GM21390 (cell line): ENCODE measurements around the gene SLC39A11.

Experiments
- ATAC-seq: cut with Tn5 transposase; IDR thresholded peaks from one replicate; pipeline ENCODE4 v1.9.1; 2021; ENCODE audit not compliant: unreplicated experiment

SLC39A11 gene

DNA sequence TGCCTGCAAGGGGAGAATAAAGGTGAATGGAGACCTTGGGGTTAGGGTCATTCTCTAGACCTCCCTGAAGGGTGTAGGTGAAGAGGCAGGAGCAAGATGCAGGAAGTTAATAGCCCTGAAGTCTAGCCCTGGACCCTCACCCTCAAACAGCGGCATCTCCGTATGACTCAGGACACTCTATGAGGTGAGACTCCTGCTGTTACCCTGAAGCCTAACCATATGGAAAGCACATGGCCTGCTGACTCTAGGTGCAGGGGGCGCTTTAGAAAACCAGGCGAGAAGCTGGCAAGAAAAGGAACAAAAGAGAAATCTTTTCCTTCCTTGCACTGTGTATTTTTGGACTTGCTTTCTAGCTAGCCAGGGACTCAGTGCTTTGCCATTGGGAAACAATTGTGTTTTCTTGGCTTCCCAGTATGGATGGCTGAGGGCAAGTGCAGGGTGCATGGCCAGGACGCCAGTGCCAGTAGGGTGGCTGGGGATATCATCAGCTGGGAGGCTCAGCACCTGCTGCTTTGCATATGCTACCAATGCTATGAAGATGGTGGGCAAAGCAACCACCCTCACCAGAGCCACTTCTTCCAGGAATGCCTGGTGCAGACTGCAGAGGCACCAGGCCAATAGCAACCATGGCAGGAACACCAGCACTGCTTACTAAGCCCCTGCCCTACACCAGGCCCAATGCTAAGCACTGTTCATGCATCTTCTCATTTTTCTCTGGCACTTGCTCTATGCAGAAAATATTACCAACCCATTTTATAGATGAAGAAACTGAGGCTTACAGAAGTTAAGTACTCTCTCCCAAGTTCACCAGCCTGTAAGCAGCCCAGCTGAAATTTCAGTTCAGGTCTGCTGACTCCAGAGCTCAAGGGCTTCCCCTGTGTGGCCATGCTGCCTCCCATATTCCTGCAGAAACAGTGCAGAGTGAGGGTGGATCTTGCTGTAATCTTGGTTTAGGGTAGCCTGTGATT is 425.1 kb downstream of the SLC39A11 start:
- ATAC-seq: no peak

DNA sequence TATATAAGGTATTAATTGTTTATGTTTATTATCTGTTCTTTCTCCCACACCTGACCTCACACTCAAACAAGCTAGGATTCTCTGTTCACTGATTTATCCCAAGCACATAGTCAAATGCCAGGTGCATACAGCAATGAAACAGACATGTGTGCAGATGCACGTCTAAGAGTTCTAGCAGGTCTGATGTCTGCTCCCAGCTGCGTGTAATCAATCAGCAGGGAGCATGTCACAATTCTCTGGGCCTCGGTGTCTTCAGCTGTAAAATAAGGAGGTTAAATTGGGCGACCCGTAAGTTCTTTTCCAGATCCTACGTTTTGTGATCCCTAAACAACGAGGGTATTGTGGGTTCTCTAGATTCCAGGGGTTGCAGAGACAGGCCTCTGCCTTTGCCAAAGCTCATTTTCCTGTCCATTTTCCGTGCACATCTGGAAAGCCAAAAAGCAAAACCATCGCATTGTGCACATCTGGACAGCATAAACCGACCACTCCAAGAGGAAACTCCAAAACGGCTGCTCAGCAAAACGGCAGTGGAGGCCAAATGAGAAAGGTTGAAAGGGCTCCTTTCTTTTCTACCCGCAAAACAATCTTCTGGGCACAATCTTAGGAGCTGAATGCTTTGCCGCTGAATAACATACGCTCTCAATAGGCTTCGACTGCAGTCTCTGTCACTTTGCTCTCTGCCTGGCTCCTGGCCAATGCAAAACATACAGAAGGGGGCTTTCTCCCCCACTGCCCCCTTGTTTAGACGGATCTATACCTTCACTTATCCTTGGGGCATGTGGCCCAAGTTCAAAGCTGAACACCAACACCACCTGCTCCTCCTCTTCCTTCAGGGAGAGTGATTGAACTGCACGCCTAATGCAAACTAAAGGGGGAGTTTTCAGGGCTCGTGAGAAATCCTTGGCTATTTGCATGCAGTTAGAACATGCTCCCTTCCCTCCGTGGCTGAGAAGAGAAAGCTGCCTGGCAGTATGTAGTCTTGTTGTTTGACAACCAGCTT is 426.3 kb downstream of the SLC39A11 start:
- ATAC-seq: no peak

DNA sequence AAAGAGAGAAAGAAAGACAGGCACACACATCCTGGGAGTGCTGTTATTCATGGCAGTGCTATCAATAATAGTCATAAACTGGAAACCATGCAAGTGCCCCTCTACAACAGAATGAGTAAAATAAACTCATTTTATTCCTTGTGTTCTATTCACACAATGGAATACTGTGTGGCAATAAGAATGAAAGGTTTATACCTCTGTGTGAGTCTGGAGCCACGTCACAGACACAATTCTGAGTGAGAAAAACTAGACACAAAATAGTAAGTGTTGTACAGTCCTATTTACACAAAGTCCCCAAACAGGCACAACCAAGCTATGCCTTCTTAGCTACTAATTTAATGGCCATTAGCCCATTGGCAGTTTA is 429.7 kb downstream of the SLC39A11 start:
- ATAC-seq: no peak

DNA sequence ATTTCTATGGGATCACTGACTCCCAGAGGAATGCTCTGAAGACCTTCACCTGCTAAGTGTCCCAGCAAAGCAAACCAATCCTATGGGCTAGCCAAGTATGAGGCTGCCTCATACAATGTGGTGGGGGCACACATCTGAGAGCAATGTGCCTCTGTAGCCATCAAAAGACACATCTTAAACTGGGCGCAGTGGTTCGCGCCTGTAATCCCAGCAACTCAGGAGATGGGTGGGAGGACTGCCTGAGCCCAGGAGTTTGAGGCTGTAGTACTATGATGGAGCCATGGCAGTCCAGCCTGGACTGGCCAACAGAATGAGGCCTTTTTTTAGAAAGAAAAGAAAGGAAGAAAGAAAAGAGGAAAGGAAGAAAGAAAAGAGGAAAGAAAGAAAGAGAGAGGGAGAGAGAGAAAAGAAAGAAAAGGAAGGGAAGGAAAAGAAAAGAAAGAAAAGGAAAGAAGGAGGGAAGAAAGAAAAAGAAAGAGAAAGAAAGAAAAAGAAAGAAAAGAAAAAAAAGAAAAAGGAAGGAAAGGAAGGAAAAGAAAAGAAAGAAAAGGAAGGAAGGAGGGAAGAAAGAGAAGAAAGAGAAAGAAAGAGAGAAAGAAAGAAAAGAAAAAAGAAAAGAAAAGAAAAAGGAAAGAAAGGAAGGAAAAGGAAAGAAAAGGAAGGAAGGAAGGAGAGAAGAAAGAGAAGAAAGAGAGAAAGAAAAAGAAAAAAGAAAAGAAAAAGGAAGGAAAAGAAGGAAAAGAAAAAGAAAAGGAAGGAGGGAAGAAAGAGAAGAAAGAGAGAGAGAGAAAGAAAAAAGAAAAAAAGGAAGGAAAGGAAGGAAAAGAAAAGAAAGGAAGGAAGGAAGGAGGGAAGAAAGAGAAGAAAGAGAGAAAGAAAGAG is 430.3 kb downstream of the SLC39A11 start:
- ATAC-seq: no peak

DNA sequence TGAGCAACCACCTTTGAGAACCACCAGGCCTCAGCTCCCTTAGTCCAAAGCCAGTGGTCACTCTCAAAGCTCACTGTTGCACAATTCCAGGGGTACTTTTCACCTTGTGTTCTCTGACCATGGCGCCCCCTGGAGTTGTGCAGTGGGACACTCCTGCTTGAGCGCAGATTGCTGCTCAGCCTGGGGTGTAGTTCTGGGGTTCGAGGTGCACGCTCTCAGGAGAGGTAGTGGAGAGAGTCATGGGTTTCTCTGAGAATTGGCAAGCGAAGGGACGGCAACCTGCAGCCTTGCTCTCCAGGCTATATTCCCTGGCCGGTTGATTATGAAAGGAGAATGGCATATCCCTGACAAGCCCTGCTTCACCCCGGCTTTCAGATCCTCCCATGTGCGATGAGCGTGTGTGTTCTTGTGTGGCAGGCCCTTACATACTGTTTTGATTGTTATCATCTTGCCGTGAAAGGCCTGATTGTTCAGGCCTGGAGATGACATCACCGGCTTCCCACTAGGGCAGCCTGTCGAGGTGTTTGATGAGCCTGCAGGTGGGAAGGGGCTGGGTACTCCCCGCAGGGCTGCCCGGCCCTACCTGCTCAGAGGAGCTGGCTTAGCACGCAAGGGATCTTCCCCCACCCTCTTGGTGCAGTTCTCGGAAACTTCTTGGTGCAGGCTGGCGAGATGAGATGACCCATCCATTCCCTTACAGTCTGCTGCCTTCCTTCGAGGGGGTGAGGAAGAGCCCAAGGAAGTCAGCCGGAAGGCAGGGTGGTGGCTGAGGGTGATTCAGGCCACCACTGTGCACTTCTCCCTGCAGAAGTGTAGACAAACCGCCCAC is 431.2 kb downstream of the SLC39A11 start:
- no peak for ATAC-seq

DNA sequence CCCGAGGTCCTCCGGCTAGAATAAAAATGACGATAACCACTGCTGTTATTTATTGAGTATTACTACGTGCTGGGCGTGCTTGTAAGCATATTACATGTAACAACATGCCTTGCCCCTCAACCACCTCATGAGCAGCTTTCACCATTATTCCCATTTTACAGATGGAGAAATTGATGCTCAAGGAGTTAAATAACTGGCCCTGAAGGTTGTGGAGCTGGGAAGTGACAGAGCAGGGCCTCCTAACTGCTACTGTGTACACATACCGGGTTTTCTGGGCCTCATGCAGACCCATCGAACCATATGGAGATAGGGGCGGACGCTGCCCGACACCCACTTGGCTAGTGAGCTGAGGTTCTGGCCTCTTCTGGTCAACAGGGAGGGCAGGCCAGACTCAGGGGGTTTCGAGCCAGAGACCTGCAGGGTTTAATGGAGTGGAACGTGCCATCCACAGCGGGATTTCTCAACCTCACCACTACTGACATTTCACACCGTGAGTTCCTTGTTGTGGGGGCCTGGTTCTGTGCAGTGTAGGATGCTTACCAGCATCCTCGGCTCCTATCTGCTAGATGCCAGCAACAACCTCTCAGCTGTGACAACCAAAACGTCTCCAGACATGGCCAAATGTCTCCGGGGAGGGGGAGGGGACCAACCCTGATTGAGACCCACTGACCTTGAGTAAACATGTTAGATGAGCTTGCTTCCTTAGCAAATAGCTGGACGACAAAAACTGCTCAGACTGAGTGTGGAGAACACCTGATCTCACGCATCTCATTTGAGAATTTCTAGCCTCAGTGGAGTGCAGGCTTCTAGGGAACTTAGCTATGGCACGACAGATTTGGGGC is 432.0 kb downstream of the SLC39A11 start:
- ATAC-seq: no peak

DNA sequence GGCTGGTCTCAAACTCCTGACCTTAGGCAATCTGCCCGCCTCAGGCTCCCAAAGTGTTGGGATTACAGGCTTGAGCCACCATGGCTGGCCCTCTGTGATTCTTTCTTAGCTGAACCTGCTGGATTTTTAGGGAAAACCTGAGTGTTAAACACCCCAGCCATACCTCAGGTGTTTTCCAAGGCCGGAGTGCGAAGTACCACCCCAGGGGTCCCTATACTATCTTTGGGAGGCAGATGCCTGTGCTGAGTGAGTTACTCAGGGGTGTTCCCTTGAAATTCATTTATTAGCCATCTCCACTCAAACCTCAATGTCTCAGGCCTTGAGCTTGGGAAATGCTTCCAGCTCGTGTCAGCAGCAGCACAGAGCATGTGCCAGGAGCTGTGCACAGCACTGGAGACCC is 432.7 kb downstream of the SLC39A11 start:
- no peak for ATAC-seq

DNA sequence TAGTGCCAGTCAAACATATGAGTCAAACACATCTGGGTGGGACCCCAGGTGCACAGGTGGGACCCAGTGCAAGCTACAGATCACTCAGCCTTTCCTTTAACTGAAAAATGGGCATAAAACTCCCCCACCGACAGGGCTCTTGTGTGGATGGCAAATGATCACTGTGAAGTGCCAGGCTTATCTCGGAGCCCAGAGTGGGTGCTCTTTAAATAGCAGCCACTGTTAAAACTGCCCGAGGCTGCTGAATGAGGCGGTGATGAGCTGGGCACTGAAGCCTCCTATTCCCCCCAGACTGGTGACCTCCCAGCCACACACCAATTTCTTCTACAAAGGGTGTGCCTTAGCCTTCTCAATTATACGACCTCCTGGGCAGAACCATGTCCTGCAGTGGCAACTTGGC is 433.8 kb downstream of the SLC39A11 start:
- ATAC-seq: no peak

DNA sequence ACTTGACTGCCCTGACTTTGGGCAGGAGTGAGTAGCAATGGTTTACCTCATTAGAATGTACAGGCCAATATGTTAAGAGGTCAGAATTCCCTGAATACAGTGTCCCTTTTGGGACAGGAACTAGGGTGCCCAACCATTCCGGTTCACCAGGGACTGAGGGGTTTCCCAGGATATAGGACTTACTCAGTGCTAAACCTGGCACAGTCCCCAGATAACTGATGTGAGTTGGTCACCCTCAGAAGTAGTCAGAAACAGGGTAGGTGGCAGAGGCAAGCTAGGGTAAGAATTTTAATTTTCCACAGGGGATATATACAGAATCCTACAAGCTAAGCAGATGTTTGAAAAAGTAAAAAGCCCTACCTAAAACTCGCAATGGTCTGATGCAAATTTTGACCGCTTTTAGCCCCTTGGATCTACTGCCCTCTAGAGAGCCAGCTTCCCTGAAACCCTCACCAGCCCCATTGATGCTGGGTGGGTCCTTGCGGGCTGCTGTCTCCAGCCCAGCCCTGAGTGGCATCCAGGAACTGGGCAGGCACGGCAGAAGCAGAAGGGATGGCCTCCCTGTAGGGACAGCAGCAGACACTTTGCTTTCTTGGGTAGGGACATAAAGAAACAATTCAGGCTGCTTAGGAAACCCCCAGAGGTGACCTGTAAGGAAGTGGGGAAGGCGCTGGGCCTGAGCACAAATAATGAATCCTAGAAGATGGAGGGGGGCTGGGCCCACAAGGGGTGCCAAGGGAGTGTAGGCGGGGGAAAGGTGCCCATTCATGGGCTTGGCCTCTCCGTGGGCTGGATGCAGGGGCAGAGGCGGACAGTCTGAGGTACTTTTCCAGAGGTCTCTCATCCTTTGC is 434.8 kb downstream of the SLC39A11 start:
- ATAC-seq: no peak

DNA sequence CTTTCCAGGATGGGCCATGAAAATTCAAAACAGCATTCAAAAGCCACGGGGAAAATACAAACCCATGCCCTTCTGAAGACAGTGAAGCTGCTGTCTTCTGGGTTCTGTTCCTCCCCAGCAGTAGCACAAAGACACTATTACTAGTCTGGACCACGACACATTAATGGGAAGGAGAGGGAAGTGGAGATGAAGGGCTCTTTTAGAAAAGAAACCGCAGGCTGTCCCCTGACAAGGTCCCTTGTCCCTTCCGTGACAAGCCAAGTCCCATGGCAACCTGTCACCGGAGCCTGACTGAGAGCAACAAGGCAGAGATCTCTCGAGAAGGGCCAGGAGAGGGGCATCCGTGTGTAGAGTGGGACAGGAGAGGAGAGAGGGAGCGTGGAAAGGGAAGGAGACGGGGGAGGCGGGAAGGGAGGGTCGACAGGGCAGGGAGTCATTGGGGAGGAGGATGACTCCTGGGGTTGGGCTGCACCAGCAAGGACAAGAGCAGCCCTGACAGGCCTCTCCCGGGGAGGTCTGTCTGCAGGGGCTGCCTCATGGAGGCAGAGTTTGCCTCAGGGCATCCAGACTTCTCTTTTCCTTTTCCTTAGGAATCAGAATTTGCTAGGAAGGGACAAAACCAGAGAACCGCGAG is 436.2 kb downstream of the SLC39A11 start:
- ATAC-seq: no peak

DNA sequence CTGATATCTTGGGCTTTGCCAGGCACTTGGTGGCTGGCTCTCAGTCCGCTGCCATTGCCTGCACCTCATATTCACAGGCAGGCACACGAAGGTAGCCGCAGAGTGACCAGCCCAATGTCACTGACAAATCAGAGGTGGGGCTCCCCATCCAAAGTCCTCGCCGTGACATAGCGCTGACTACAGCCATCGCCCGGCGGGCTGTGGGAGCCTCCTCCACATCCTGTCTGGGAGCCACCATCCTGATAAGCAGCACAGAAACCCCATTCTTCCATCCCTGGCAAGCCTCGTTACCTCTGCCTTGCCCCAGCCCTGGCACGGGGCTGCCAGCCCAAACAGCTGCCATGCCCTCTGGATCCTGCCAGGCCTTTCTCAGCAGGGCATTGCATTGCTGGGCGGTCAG is 437.8 kb downstream of the SLC39A11 start:
- ATAC-seq: no peak

DNA sequence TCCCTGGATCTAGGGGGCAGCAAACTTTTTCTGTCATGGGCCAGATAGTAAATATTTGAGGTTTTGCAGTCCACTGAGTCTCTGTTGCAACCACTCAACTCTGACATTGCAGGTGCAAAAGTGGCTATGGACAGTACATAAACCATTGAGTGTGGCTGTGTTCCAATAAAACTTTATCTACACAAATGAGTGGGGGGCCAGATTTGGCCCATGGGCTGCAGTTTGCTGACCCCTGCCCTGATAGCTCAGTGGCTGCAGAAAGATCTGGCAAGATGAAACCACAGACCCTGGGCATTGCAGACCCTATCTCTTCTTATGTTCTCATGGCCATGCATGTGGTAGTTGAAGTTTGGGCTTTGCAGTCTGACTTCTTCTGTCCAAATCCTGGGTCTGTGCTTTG is 440.5 kb downstream of the SLC39A11 start:
- no peak for ATAC-seq

DNA sequence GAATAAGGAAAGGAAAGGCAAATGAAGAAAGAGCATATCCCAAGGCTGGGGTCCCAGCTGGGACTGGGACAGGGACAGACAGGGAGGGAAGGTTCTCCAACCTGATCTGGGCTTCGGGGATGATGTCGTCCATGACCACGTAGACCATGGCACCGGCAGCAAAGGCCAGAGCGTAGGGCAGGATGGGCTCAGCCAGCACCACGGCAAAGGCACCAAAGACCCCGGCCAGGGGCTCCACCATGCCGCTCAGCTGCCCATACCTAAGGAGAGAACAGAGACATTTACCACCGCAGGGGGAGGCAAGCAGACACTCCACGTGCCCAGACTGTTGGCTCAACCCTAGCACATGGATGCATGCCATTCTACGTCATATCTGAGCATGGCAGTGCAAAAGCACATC is 443.8 kb downstream of the SLC39A11 start:
- no peak for ATAC-seq

DNA sequence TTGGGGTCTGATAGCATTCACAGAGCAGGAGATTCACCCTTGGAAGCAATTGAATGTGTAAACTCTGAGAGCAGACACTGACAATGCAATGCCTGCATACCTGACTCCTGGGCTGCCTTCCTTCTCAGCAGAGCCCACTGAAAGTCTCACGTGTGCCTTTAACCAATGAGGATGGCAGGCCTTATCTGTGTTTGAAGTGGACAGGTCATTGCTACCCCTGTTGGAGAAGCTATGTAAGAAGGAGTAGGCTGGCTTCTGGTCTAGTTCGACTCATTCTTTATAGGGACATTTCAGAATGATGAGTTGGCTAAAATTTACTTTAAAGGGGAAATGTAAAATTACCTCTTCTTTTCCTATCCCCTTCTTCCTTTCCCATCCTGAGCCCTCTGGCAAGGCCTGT is 446.3 kb downstream of the SLC39A11 start:
- no peak for ATAC-seq

DNA sequence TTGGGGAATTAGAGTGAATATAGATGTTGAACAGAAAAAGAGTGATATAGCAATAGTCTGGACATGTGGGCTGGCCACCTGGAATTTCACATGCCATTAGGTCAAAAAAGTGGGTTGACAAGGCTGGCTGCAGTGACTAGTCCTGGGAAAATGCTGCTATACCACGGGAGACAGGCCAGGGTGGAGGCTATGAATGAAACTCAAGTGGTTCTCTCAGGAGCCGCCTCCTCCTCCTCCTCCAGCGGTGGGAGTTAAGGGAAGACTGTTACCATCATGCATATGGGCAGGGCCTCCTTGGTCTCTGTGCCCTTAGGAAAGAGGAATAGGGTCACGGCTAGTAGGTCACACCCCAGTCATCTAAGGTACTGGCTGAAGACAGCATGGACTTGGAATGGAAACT is 448.0 kb downstream of the SLC39A11 start:
- ATAC-seq: no peak

DNA sequence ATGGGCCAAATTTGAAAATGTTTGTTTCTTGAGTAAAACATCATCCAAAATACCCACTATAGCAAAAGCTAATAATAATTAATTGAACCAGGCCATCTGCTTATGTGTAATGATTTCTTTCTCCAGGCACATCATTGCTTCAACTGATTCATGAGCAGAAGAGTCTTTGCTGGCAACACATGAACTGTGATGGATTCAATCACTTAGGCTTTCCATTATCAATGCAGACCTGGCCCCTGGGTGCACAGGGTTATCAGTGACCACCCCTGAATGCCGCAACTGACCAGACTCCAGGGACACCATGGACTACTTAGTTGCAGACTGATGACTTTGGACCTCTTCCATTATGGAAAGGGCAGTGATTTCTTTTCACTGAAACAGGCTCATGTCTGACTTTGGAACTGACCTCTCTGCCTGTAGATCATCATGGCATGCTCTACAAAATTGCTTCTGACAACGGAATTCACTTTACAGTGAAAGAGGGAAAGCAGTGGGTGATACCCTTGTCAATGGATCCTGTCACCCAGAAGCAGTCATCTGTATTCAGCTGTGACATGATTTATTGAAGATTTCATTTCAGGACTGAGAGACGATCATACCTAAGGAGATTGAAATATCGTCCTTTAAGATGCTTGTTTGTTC is 448.8 kb downstream of the SLC39A11 start:
- no peak for ATAC-seq

DNA sequence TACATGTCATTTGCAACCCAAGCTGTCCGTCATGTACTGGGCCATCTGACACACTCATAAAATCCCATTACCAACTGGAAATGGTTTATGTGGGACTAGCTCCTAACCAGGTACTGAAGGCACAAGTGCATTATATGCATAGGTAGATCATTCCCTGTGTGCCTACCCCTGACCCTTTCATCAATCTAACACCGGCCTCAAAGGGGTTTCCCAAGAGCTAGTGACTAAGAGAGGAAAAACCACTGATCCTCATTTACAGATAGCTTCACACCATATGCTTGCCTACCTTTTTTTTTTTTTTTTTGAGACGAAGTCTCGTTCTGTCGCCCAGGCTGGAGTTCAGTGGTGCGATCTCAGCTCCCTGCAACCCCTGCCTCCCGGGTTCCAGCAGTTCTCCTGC is 449.8 kb downstream of the SLC39A11 start:
- ATAC-seq: no peak
